ENCODE measurements around the gene ADCY3.

The ADCY3 gene

GRCh38 chr2:24917086-24917485 is 3.0 kb downstream of the ADCY3 start:
- H3K27me3 Mint-ChIP-seq (ENCODE audit: low read depth): peaks cover 21% of the 10 kb centered on the region
- peaks cover 18% of the 10 kb centered on the region for H3K36me3 Mint-ChIP-seq (ENCODE audit: low read depth)
- no peak for TF ChIP-seq CTCF (IDR thresholded peaks at IDR 0.05; ENCODE audit: unreplicated experiment in 3 of 3)
- no peak overlapping the region for H3K27ac Mint-ChIP-seq
- no peaks in the 10 kb centered on the region for H3K9me3 Mint-ChIP-seq
- peak overlapping the region; percentile 34 to 67 (median 57) for H3K4me3 Mint-ChIP-seq
- peaks cover 12% of the 10 kb centered on the region for H3K4me1 Mint-ChIP-seq

- peaks cover 12% of the 10 kb centered on the region for H3K4me1 Mint-ChIP-seq
- peaks cover 16% of the 10 kb centered on the region for H3K27me3 Mint-ChIP-seq (ENCODE audit: low read depth)
- H3K36me3 Mint-ChIP-seq (ENCODE audit: low read depth): peaks cover 25% of the 10 kb centered on the region
- H3K9me3 Mint-ChIP-seq: peaks cover 3% of the 10 kb centered on the region
- TF ChIP-seq CTCF (IDR thresholded peaks at IDR 0.05; ENCODE audit: unreplicated experiment in 3 of 3): no peak
- no peak overlapping the region for H3K4me3 Mint-ChIP-seq
- H3K27ac Mint-ChIP-seq: no peak overlapping the region
Measured at GRCh38 chr2:24915796-24916195, 4.2 kb downstream of the ADCY3 start.

GRCh38 chr2:24915175-24915574 is 4.9 kb downstream of the ADCY3 start:
- peaks cover 3% of the 10 kb centered on the region for H3K9me3 Mint-ChIP-seq
- H3K36me3 Mint-ChIP-seq (ENCODE audit: low read depth): peaks cover 29% of the 10 kb centered on the region
- H3K27me3 Mint-ChIP-seq (ENCODE audit: low read depth): peaks cover 14% of the 10 kb centered on the region
- peak overlapping the region in 2 of 3 experiments; percentile 46 to 56 for H3K4me3 Mint-ChIP-seq
- TF ChIP-seq CTCF (IDR thresholded peaks at IDR 0.05; ENCODE audit: unreplicated experiment in 3 of 3): no peak
- H3K4me1 Mint-ChIP-seq: peaks cover 12% of the 10 kb centered on the region
- H3K27ac Mint-ChIP-seq: no peak overlapping the region

GRCh38 chr2:24914713-24915112 is 5.3 kb downstream of the ADCY3 start:
- Mint-ChIP-seq H3K36me3 (ENCODE audit: low read depth) (peaks cover 33% of the 10 kb centered on the region), H3K4me1 (peaks cover 14% of the 10 kb centered on the region), H3K27ac (no peak overlapping the region), H3K4me3 (peak overlapping the region in 1 of 3 experiments; percentile 56), H3K9me3 (peaks cover 7% of the 10 kb centered on the region), H3K27me3 (ENCODE audit: low read depth) (peaks cover 14% of the 10 kb centered on the region)
- TF ChIP-seq CTCF (IDR thresholded peaks at IDR 0.05; ENCODE audit: unreplicated experiment in 3 of 3): no peak

GRCh38 chr2:24913911-24914310 is 6.1 kb downstream of the ADCY3 start:
- Mint-ChIP-seq H3K9me3 (peaks cover 9% of the 10 kb centered on the region), H3K27me3 (ENCODE audit: low read depth) (peaks cover 9% of the 10 kb centered on the region), H3K27ac (no peak overlapping the region), H3K36me3 (ENCODE audit: low read depth) (peaks cover 36% of the 10 kb centered on the region), H3K4me1 (peaks cover 11% of the 10 kb centered on the region), H3K4me3 (no peak overlapping the region)
- TF ChIP-seq CTCF (IDR thresholded peaks at IDR 0.05; ENCODE audit: unreplicated experiment in 3 of 3): no peak

GRCh38 chr2:24912986-24913385 is 7.1 kb downstream of the ADCY3 start:
- Mint-ChIP-seq H3K4me3 (no peak overlapping the region), H3K4me1 (peaks cover 11% of the 10 kb centered on the region), H3K9me3 (peaks cover 9% of the 10 kb centered on the region), H3K27me3 (ENCODE audit: low read depth) (peaks cover 8% of the 10 kb centered on the region), H3K36me3 (ENCODE audit: low read depth) (peaks cover 33% of the 10 kb centered on the region), H3K27ac (no peak overlapping the region)
- TF ChIP-seq CTCF (IDR thresholded peaks at IDR 0.05; ENCODE audit: unreplicated experiment in 3 of 3): no peak

Measured in nephron (organoid).